ENCODE measurements around the gene TFB2M.
"Not testable (repeated sequence)": the region's sequence is repeated elsewhere in the genome, so short reads cannot be mapped to it uniquely, and the experiment has no call there.

Gene TFB2M, protein sequence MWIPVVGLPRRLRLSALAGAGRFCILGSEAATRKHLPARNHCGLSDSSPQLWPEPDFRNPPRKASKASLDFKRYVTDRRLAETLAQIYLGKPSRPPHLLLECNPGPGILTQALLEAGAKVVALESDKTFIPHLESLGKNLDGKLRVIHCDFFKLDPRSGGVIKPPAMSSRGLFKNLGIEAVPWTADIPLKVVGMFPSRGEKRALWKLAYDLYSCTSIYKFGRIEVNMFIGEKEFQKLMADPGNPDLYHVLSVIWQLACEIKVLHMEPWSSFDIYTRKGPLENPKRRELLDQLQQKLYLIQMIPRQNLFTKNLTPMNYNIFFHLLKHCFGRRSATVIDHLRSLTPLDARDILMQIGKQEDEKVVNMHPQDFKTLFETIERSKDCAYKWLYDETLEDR

DNA sequence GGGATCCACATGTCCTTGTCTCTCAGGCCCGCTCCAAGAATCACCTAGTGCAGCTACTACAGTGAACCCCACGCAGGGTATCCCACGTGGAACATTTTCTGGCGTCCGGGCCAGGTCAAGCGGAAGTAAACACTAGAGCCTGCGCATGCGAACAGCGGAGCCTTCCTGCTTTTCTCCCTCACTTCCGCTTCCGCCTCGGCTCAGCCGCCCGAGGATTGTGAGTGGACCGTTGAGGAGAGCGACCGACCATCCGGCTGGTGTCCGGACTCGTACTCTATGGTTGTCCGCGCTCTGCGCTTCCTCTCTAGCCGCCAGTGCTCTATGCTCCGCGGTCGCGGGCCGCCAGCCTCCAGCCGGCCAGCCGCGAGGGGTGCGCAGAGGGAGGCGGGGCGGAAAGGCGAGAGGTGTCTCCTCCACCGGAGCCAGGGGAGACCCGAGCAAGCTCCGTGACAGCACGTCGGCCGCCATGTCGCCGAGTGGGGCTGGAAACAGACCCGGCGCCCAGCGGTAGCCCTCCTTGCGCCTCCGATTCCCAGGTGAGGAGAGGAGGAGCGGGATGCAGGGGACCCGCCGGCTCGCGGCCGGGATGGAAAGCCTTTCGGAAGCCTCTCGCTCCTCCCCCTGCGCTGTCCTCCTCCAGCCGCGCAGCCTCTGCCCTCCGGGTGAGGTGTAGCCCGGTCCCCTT lies at the start of gene TFB2M, which contains the start of gene CNST:
Gene TFB2M (minus strand): TSS at position 134 of the 685 bp plus-strand sequence. CDS start 123 bp downstream, at position 11.
Gene CNST (plus strand): TSS at position 329 of the 685 bp plus-strand sequence. CDS start 25,107 bp downstream, outside the sequence.
- H3K36me3 ChIP-seq (ENCODE audit: control insufficient read depth, insufficient read depth, low read length) = no peaks in the 10 kb centered on the region

DNA sequence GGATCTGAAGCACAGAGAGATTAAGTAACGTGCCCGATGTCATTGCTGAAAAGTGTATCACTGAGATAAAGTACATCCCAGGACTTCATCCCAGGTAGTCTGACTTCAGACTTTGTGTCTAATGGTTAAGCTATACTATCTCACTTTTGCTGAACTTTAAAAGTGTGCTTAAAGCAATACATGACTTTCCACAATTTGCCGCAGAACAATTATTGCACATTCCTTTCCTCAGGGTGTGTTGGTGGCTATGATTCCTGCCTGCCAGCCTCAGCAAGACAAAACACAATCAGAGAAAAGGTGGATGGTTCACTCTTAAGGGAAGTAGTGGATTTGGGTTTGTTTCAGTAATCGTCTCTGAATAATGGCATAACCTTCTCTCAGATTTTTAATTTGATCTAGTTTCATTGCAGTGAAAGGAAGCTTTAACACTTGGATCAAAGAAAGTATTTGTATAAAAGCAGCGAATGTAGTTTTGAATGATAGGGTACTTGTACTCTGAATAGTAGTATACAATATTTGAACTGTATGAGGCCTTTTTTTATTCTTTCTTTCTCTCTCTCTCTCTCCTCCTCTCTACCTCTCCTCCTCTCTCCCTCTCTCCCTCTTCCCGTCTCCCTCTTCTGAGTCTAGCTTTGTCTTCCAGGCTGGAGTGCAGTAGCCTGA lies 47.2 kb upstream of the TFB2M start:
- Histone ChIP-seq H3K9ac (ENCODE audit: low read length) (no peak overlapping the region), H3K27me3 (ENCODE audit: control insufficient read depth, insufficient read depth, low read length) (no peaks in the 10 kb centered on the region), H3K4me3 (ENCODE audit: low read length) (no peak overlapping the region), H3K4me1 (ENCODE audit: control insufficient read depth, insufficient read depth, low read length) (peaks cover 30% of the 10 kb centered on the region), H3K27ac (ENCODE audit: low read depth, low read length) (no peak overlapping the region), H3K36me3 (ENCODE audit: control insufficient read depth, insufficient read depth, low read length) (no peaks in the 10 kb centered on the region)

More for the DNA sequence above, at the start of gene TFB2M, which contains the start of gene CNST:
- H3K4me3 ChIP-seq (ENCODE audit: low read length) = peak within 1 kb of the TSS; percentile 91
- no peaks in the 10 kb centered on the region for H3K27me3 ChIP-seq (ENCODE audit: control insufficient read depth, insufficient read depth, low read length)
- peak within 1 kb of the TSS; percentile 92 for H3K9ac ChIP-seq (ENCODE audit: low read length)
- H3K4me1 ChIP-seq (ENCODE audit: control insufficient read depth, insufficient read depth, low read length) = no peaks in the 10 kb centered on the region
- peak within 1 kb of the TSS; percentile 85 for H3K27ac ChIP-seq (ENCODE audit: low read depth, low read length)

DNA sequence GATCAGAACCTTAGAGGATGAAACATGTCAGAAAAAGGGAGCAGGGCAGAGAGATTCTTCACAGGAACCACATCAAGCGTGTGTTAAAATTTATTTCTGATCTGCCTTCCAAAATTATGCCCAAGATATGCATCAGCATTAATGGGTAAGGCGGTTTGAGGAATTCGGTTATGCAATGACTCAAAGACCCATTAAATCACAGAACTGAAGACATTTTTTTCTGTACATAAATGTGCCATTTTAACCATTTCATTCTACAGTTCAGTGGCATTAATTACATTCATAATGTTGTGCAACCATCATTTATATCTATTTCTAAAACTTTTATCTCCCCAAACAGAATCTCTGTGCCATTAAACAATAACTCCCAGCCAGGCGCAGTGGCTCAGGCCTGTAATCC lies 43.6 kb upstream of the TFB2M start:
- H3K36me3 ChIP-seq (ENCODE audit: control insufficient read depth, insufficient read depth, low read length) = no peaks in the 10 kb centered on the region
- H3K4me3 ChIP-seq (ENCODE audit: low read length) = no peak overlapping the region
- peaks cover 20% of the 10 kb centered on the region for H3K4me1 ChIP-seq (ENCODE audit: control insufficient read depth, insufficient read depth, low read length)

DNA sequence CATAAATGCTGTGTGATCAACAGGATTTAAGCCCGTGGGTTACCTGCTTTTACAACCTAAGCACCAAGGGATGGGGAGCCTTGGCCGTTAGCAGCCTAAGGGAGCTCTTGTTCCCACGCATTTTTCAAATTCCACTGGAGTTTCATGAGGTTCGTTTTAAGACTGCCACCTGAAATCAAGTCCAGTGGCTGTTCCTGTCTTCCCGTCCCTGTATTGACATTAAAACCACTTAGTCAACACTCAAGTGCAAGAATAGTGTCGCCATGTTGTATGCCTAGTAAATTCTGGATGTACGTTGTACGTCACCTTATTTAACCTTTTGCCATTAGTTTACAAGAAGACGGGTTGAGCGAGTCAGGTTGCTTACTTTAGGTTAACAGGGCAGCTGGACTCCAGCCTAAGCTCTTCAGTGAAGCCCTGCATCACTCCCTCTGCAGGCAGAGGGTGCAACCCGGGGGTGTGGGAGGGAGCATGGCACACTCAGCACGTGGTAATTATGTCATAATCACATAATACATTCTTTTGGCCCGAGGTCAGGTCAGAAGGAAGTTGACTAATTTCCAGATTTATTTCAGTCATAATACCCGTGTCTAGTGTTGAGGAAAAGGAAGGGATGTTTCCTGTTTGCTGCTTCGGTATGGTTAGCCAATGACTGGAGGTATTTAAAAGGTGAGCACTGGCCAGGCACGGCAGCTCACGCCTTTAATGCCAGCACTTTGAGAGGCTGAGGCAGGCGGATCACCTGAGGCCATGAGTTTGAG lies 42.7 kb upstream of the TFB2M start:
- Histone ChIP-seq H3K9ac (ENCODE audit: low read length) (no peak overlapping the region), H3K4me1 (ENCODE audit: control insufficient read depth, insufficient read depth, low read length) (peaks cover 20% of the 10 kb centered on the region), H3K36me3 (ENCODE audit: control insufficient read depth, insufficient read depth, low read length) (no peaks in the 10 kb centered on the region), H3K27me3 (ENCODE audit: control insufficient read depth, insufficient read depth, low read length) (no peaks in the 10 kb centered on the region), H3K27ac (ENCODE audit: low read depth, low read length) (peak overlapping the region; percentile 63), H3K4me3 (ENCODE audit: low read length) (peak overlapping the region; percentile 33)

More for the DNA sequence above, 43.6 kb upstream of the TFB2M start:
- Histone ChIP-seq H3K27ac (ENCODE audit: low read depth, low read length) (no peak overlapping the region), H3K27me3 (ENCODE audit: control insufficient read depth, insufficient read depth, low read length) (no peaks in the 10 kb centered on the region), H3K9ac (ENCODE audit: low read length) (no peak overlapping the region)

DNA sequence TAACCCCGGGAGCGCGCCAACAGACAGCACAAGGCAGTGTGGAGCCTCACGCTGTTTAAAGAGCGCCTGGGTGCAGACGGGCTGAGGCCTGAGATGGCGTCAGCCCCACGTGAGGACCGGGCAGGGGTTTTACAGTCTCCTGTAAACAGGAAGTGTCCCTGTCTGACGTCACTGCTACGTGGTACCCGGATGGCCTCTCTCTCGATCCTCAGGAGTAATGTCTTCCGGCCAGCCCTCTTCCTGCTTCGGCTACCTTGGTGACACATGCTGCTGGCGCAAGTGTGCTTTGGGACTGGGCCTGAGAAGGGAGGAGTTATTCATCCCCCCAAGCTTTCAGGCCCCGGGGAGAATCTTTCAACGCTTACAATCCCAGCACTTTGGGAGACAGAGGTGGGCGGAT lies 41.4 kb upstream of the TFB2M start:
- Histone ChIP-seq H3K9ac (ENCODE audit: low read length) (no peak overlapping the region), H3K36me3 (ENCODE audit: control insufficient read depth, insufficient read depth, low read length) (no peaks in the 10 kb centered on the region), H3K4me3 (ENCODE audit: low read length) (no peak overlapping the region), H3K27ac (ENCODE audit: low read depth, low read length) (no peak overlapping the region), H3K27me3 (ENCODE audit: control insufficient read depth, insufficient read depth, low read length) (no peaks in the 10 kb centered on the region), H3K4me1 (ENCODE audit: control insufficient read depth, insufficient read depth, low read length) (peaks cover 20% of the 10 kb centered on the region)

DNA sequence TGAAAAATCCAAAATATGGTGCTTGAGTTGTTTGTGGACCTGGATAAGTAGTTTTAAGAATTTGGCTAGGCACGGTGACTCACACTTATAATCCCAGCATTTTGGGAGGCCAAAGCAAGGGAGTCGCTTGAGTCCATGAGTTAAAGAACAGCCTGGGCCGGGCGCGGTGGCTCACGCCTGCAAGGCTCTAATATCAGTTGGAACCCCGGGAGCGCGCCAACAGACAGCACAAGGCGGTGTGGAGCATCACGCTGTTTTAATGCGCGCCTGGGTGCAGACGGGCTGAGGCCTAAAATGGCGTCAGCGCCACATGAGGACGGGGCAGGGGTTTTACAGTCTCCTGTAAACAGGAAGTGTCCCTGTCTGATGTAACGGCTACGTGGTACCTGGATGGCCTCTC lies 39.2 kb upstream of the TFB2M start:
- not testable (repeated sequence) for H3K4me3 ChIP-seq (ENCODE audit: low read length); H3K27me3 ChIP-seq (ENCODE audit: control insufficient read depth, insufficient read depth, low read length); H3K4me1 ChIP-seq (ENCODE audit: control insufficient read depth, insufficient read depth, low read length); H3K36me3 ChIP-seq (ENCODE audit: control insufficient read depth, insufficient read depth, low read length); H3K27ac ChIP-seq (ENCODE audit: low read depth, low read length); H3K9ac ChIP-seq (ENCODE audit: low read length)

DNA sequence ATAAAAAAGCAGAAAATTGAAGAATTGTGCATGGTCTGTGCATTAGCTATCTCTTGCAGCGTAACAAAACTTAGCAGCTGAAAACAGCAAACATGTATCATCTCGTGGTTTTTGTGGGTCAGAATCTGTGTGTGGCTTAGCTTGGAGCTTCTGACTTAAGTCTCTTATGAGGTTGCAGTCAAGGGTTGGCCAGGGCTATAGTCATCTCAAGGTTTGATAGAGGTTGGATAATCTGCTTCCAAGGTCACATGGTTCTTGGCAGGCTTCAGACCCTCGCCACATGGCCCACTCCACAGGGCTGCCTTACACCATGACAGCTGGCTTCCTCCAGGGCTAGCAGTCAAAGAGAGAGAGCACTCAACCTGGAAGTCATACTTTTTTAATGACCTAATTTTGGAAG lies 36.1 kb upstream of the TFB2M start:
- Histone ChIP-seq H3K27me3 (ENCODE audit: control insufficient read depth, insufficient read depth, low read length) (no peaks in the 10 kb centered on the region), H3K4me1 (ENCODE audit: control insufficient read depth, insufficient read depth, low read length) (peaks cover 19% of the 10 kb centered on the region), H3K4me3 (ENCODE audit: low read length) (no peak overlapping the region), H3K36me3 (ENCODE audit: control insufficient read depth, insufficient read depth, low read length) (no peaks in the 10 kb centered on the region), H3K27ac (ENCODE audit: low read depth, low read length) (no peak overlapping the region), H3K9ac (ENCODE audit: low read length) (no peak overlapping the region)

DNA sequence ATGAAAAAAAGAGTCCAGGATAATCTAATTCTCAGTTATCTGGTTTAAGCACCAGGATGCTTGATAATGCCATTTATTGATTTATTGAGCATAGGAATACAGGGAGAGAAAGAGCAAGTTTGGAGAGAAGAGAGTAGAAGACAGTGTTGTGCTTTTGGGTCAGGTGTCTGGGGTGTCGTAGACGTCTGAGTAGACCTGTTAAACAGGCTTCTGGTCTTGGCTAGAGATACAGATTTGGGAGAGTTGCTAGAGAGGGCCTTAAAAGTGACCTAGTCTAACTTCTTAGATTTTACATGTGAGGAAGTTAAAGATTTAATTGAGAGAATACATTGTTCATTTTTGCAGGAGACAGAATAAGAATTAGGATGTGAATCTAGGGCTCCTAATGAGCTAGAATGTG lies 34.5 kb upstream of the TFB2M start:
- H3K4me1 ChIP-seq (ENCODE audit: control insufficient read depth, insufficient read depth, low read length) = peaks cover 30% of the 10 kb centered on the region
- H3K9ac ChIP-seq (ENCODE audit: low read length) = no peak overlapping the region
- no peaks in the 10 kb centered on the region for H3K36me3 ChIP-seq (ENCODE audit: control insufficient read depth, insufficient read depth, low read length)
- H3K4me3 ChIP-seq (ENCODE audit: low read length) = no peak overlapping the region
- H3K27ac ChIP-seq (ENCODE audit: low read depth, low read length) = no peak overlapping the region
- no peaks in the 10 kb centered on the region for H3K27me3 ChIP-seq (ENCODE audit: control insufficient read depth, insufficient read depth, low read length)

DNA sequence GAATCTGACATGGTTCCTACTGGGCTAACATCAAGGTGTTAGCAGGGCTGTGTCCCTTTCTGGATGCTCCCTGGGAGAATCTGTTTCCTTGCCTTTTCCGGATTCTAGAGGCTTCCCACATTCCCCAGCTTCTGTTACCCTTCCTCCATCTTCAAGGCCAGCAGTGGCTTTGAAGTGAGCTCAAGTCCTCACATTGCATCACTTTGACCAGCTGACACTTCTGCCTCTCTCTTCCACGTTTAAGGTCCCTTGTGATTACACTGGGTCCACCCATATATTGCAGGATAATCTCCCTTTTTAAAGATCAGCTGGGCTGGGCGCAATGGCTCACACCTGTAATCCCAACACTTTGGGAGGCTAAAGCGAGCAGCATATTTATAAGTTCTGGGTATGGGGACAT lies 33.3 kb upstream of the TFB2M start:
- H3K27me3 ChIP-seq (ENCODE audit: control insufficient read depth, insufficient read depth, low read length) = no peaks in the 10 kb centered on the region
- peaks cover 3% of the 10 kb centered on the region for H3K36me3 ChIP-seq (ENCODE audit: control insufficient read depth, insufficient read depth, low read length)
- no peak overlapping the region for H3K4me3 ChIP-seq (ENCODE audit: low read length)
- H3K27ac ChIP-seq (ENCODE audit: low read depth, low read length) = peak overlapping the region; percentile 21
- H3K9ac ChIP-seq (ENCODE audit: low read length) = no peak overlapping the region
- peaks cover 31% of the 10 kb centered on the region for H3K4me1 ChIP-seq (ENCODE audit: control insufficient read depth, insufficient read depth, low read length)

DNA sequence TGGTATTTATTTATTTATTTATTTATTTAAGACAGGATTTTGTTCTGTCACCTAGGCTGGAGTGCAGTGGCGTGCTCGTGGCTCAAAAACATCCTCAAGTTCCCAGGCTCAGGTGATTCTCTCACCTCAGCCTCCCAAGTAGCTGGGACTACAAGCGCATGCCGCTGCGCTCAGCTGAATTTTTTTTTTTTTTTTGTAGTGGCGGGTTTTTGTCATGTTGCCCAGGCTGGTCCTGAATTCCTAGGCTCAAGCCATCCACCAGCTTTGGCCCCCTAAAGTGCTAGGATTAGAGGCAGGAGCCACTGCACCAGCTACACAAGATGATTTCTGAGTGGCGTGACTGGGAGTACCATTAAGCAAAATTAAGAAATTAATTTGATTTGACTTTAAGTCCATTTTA lies 31.9 kb upstream of the TFB2M start:
- peak overlapping the region; percentile 73 for H3K27ac ChIP-seq (ENCODE audit: low read depth, low read length)
- H3K36me3 ChIP-seq (ENCODE audit: control insufficient read depth, insufficient read depth, low read length) = peaks cover 3% of the 10 kb centered on the region
- no peaks in the 10 kb centered on the region for H3K27me3 ChIP-seq (ENCODE audit: control insufficient read depth, insufficient read depth, low read length)
- no peak overlapping the region for H3K9ac ChIP-seq (ENCODE audit: low read length)
- no peak overlapping the region for H3K4me3 ChIP-seq (ENCODE audit: low read length)
- H3K4me1 ChIP-seq (ENCODE audit: control insufficient read depth, insufficient read depth, low read length) = peaks cover 31% of the 10 kb centered on the region

DNA sequence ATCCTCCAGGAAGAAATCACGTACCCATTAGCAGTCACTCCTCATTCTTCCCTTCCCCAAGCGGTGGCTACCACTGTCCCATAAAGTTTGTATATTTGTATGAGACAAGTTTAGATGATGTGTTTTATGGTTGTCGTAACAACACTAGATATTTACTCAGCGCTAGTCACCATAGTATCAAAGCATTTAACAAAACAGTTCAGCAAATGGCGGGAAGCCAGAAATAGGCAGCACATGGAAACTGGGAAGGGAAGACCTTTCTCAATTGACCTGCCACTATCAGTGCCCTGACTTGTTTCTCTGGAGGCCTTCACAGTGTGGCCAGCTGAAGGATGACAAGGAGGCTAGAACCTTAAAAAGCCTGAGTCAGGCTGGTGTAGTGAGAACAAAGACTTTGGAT lies 31.3 kb upstream of the TFB2M start:
- no peaks in the 10 kb centered on the region for H3K27me3 ChIP-seq (ENCODE audit: control insufficient read depth, insufficient read depth, low read length)
- H3K9ac ChIP-seq (ENCODE audit: low read length) = no peak overlapping the region
- H3K36me3 ChIP-seq (ENCODE audit: control insufficient read depth, insufficient read depth, low read length) = peaks cover 3% of the 10 kb centered on the region
- H3K27ac ChIP-seq (ENCODE audit: low read depth, low read length) = peak overlapping the region; percentile 73
- peaks cover 31% of the 10 kb centered on the region for H3K4me1 ChIP-seq (ENCODE audit: control insufficient read depth, insufficient read depth, low read length)
- no peak overlapping the region for H3K4me3 ChIP-seq (ENCODE audit: low read length)

DNA sequence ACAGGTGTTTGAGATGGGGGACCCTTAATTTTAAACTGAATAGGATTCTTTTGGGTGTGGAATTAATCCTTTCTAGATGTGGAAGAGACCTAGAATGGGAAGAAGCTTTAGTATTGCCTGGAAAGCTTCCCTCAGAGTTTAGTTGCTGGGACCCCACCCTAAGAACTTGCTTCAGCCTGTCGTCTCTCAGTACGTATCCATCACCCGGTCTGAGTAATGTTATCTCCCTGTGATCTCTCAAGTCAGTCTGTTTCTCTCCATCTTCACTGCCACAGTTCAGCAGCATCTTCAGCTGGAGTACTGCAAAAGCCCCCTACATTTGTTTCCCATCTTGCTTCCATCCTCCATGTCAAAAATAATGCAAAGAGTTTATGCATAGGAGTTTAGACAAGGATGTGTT lies 29.1 kb upstream of the TFB2M start:
- Histone ChIP-seq H3K4me1 (ENCODE audit: control insufficient read depth, insufficient read depth, low read length) (peaks cover 31% of the 10 kb centered on the region), H3K36me3 (ENCODE audit: control insufficient read depth, insufficient read depth, low read length) (peaks cover 3% of the 10 kb centered on the region), H3K27ac (ENCODE audit: low read depth, low read length) (no peak overlapping the region)

More for the DNA sequence above, 29.1 kb upstream of the TFB2M start:
- H3K27me3 ChIP-seq (ENCODE audit: control insufficient read depth, insufficient read depth, low read length) = no peaks in the 10 kb centered on the region
- H3K4me3 ChIP-seq (ENCODE audit: low read length) = no peak overlapping the region
- no peak overlapping the region for H3K9ac ChIP-seq (ENCODE audit: low read length)
